Right lobe of liver (tissue), 6 donors: ENCODE measurements around the gene ZNF777. TPM values are rescaled to one million over a fixed set of nuclear protein-coding genes. Genes with fewer than 3 reads are reported as not detected.

ENCODE experiments used
- ATAC-seq, 4 donors: fragments of 200-7000 bp; cut with Tn5 transposase; one replicate each; pipeline ENCODE4 v1.9.1; 2020; ENCODE audit warnings: mild to moderate bottlenecking in 4 of 4, moderate library complexity in 4 of 4
- DNase-seq, 3 donors: peaks; one replicate each; pipeline ENCODE4 v3.0.0-alpha.2; 2020
- H3K27ac ChIP-seq, 3 donors: fragments of 200-600 bp; one replicate each; pipeline ENCODE4 v1.8.0; 2022
- H3K27me3 ChIP-seq, 2 donors: fragments of 200-600 bp; one replicate each; pipeline ENCODE4 v1.8.0; 2022
- H3K36me3 ChIP-seq, 4 donors: fragments of 200-600 bp; sonication (generic) in 1 of 4; one replicate each; pipeline versions ENCODE4 v1.5.1 to v1.8.0; 2017 to 2022; ENCODE audit warnings: control low read depth in 1 of 4
- H3K4me1 ChIP-seq, 4 donors: fragments of 200-600 bp; sonication (generic) in 1 of 4; one replicate each; pipeline versions ENCODE4 v1.5.1 to v1.8.0; 2017 to 2022; ENCODE audit warnings: control low read depth in 1 of 4
- H3K4me3 ChIP-seq, 3 donors: fragments of 200-600 bp; one replicate each; pipeline ENCODE4 v1.8.0; 2022
- H3K9me3 ChIP-seq, 4 donors: fragments of 200-600 bp; sonication (generic) in 1 of 4; one replicate each; pipeline versions ENCODE4 v1.5.1 to v1.8.0; 2017 to 2022; ENCODE audit warnings: control low read depth in 1 of 4
- CTCF ChIP-seq, 4 donors: fragments of 200-600 bp in 3 of 4; fragments of 450-650 bp in 1 of 4; IDR thresholded peaks; one replicate each; pipeline versions ENCODE4 v1.5.1 to v1.8.0; 2016 to 2022; ENCODE audit warnings: antibody characterized with exemption in 4 of 4, mild to moderate bottlenecking in 2 of 4
- POLR2A ChIP-seq: fragments of 450-650 bp; IDR thresholded peaks from one replicate; pipeline ENCODE4 v1.6.1; 2017; ENCODE audit warnings: antibody characterized with exemption, mild to moderate bottlenecking
- WGBS: methylation state at CpG from one replicate; pipeline ENCODE4 v1.1.6; 2018; ENCODE audit warnings: low coverage, low lambda C conversion rate; ENCODE audit not compliant: insufficient coverage; ENCODE audit errors: missing lambda C conversion rate; 5-methylcytosine and 5-hydroxymethylcytosine counted together
- intact Hi-C, 2 donors: fragments of 100-400 bp; cut with DNase I; formaldehyde crosslinking; loops; one replicate each; pipeline versions ENCODE4 v1.11.2 to v1.14.1; 2022
- total RNA-seq, 6 experiments: library from RNA; depleted of rRNA in 2 of 6; stranded (reverse); fragments of >200 nt in 2 of 6; fragmentation: NEBNext Ultra II Directional in 3 of 6; extraction: Animal tissue kit (Norgen Biotek cat#: 25700) in 3 of 6; gene quantifications; one replicate each; pipeline versions ENCODE4 v1.1.0 to v1.2.4, GENCODE V29; 2016 to 2023
- donor health status: DM: no; HTN: yes; CAD: no.
- donor health status: DM: no; HTN: no; CAD: no.
- donor health status: DM: no; HTN: no; CAD: no.
- donor health status: DM: no; HTN: yes; CAD: no.
- donor health status: DM: no; HTN: yes; CAD: no.

The ZNF777 gene
- total RNA-seq, 6 experiments from 2014 or later: 5.3 to 7.0 (median 5.4) TPM

- H3K9me3 ChIP-seq: no peaks in the 10 kb centered on the region
- DNase-seq: no peak
- no peak for ATAC-seq
- TF ChIP-seq POLR2A: no peak
- TF ChIP-seq CTCF (IDR thresholded peaks at IDR 0.05): no peak
- no peak overlapping the region for H3K4me3 ChIP-seq
- intact Hi-C loops: no loop called here
- no peaks in the 10 kb centered on the region for H3K4me1 ChIP-seq
- H3K27me3 ChIP-seq: no peaks in the 10 kb centered on the region
- no peaks in the 10 kb centered on the region for H3K36me3 ChIP-seq
- H3K27ac ChIP-seq: no peak overlapping the region
Measured at GRCh38 chr7:149466364-149466763, 5.5 kb upstream of the ZNF777 start.

GRCh38 chr7:149463500-149464161 lies 2.8 kb upstream of the ZNF777 start:
- 100% methylated on average over 1 of the region's 1 CpG for WGBS
- DNase-seq (no peak), ATAC-seq (no peak)
- H3K4me3 ChIP-seq: no peak overlapping the region
- H3K36me3 ChIP-seq: no peaks in the 10 kb centered on the region
- H3K4me1 ChIP-seq: peaks cover 0 to 8% (median 0%) of the 10 kb centered on the region in 4 donors
- H3K9me3 ChIP-seq: no peaks in the 10 kb centered on the region
- intact Hi-C loops: no loop called here
- no peaks in the 10 kb centered on the region for H3K27me3 ChIP-seq
- TF ChIP-seq POLR2A (no peak), CTCF (IDR thresholded peaks at IDR 0.05) (no peak)
- no peak overlapping the region for H3K27ac ChIP-seq

GRCh38 chr7:149462101-149462520 lies 1.2 kb upstream of the ZNF777 start:
- no peak for DNase-seq
- 77% methylated on average over 8 of the region's 9 CpGs for WGBS
- no peak for TF ChIP-seq POLR2A
- TF ChIP-seq CTCF (IDR thresholded peaks at IDR 0.05): no peak
- no peak for ATAC-seq
- Histone ChIP-seq H3K36me3 (no peaks in the 10 kb centered on the region), H3K4me3 (no peak overlapping the region), H3K4me1 (peaks cover 0 to 14% (median 0%) of the 10 kb centered on the region in 4 donors), H3K27ac (no peak overlapping the region), H3K9me3 (no peaks in the 10 kb centered on the region), H3K27me3 (no peaks in the 10 kb centered on the region)
- intact Hi-C loops: no loop called here

GRCh38 chr7:149459540-149460452 lies 1.1 kb downstream of the ZNF777 start:
- TF ChIP-seq CTCF (IDR thresholded peaks at IDR 0.05) (no peak), POLR2A (no peak)
- DNase-seq (no peak), ATAC-seq (peak; percentile 34 to 48 (median 38))
- H3K27me3 ChIP-seq: no peaks in the 10 kb centered on the region
- no peak overlapping the region for H3K27ac ChIP-seq
- H3K9me3 ChIP-seq: no peaks in the 10 kb centered on the region
- H3K4me3 ChIP-seq: peak overlapping the region; percentile 46 to 67 (median 66)
- intact Hi-C loops: no loop called here
- peaks cover 0 to 10% (median 3%) of the 10 kb centered on the region in 4 donors for H3K36me3 ChIP-seq
- WGBS: no CpG with 5 or more reads among the region's 145 CpGs
- peaks cover 0 to 14% (median 0%) of the 10 kb centered on the region in 4 donors for H3K4me1 ChIP-seq
